CD4-positive, alpha-beta T cell treated with Interleukin-17A for 1 hour (primary cell): ENCODE results near the gene CDK11A.
"Not testable (repeated sequence)": the region's sequence is repeated elsewhere in the genome, so short reads cannot be mapped to it uniquely, and the experiment has no call there.

Source experiments
- DNase-seq: peaks from one replicate; pipeline ENCODE4 v3.0.0-alpha.2; 2020

The CDK11A gene

DNA sequence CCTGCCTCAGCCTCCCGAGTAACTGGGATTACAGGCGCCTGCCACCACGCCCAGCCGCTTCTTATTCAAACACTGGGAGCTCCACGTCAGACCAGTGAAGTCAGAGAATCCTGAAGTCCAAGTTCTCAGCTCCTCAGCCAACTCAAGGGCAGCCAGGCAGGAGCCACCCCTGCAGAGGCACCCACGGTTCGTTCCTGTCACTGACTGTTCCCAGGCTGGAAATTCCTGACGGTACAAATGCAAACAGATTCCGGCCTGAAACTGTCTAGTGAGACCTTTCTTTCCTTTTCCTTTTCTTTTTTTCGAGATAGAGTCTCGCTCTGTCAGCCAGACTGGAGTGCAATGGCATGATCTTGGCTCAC lies 43.3 kb downstream of the CDK11A start:
- no peak for DNase-seq

DNA sequence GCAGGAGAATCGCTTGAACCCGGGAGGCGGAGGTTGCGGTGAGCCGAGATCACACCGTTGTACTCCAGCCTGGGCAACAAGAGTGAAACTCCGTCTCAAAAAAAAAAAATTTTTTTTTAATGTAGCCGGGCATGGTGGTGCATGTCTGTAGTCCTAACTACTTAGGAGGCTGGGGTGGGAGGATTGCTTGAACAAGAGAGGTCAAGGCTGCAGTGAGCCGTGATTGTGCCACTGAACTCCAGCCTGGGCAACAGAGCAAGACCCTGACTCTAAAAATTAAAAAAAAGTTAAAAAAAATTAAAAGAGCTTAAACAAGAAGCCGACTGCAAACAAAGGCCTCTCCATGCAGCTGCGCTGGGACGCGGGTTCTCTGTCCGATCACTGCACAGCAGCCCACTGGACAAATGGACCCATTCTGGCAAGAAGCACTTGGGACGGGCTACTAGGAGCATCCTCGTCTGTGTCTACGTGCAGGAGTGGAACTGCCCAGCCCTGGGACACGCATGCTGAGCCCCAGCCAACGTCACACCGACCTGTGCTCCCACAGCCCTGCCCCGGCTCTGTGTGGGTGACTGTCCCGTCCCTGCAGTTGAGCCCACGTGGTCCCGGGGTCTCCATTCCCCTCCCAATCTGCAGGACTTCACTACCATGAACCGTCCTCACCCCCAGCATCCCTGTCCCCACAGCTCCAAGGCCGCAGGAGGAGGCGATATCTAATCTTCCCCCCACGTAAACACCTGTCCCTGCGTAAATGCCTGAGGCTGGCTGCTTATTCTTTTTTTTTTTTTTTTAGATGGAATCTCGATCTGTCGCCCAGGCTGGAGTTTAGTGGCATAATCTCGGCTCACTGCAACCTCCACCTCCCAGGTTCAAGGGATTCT lies 43.9 kb downstream of the CDK11A start:
- no peak for DNase-seq

DNA sequence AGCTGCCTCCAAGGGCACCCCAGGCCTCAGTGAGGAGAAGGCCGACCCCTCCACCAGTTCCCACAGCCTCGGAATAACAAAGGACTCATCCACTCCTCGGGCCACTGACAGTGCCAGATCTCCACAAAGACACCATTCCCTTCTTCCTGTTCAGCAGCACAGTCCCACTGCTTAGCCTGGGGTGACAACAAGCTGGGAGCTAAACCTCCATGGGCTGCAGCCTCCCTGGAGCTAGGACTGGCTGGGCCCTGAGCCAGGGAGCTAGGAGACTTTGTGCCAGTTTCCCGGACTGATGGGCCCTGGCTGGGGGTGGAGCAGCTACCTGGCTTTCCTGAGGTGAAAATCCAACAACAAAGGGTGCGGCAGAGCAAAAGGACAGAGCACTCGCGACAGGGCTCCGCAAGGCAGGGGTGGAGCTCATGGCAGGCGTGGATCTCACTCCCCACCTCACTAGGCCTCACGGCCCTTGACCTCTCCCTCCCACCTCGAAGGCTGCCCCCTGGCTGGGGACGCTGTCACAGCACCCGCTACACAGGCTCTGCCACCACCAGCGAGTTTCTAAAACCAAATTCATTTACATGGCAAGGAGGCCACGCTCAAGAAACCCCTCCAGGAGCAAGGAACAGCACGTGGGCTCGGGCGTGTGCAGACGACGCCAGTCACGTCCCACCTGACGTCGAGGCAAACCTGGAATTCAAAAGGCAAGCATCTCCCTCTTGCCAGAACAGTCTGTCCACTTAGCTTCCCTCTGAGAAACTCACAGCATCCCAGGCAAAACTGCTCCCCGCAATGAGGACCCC lies 45.4 kb downstream of the CDK11A start:
- DNase-seq: peak; percentile 56

DNA sequence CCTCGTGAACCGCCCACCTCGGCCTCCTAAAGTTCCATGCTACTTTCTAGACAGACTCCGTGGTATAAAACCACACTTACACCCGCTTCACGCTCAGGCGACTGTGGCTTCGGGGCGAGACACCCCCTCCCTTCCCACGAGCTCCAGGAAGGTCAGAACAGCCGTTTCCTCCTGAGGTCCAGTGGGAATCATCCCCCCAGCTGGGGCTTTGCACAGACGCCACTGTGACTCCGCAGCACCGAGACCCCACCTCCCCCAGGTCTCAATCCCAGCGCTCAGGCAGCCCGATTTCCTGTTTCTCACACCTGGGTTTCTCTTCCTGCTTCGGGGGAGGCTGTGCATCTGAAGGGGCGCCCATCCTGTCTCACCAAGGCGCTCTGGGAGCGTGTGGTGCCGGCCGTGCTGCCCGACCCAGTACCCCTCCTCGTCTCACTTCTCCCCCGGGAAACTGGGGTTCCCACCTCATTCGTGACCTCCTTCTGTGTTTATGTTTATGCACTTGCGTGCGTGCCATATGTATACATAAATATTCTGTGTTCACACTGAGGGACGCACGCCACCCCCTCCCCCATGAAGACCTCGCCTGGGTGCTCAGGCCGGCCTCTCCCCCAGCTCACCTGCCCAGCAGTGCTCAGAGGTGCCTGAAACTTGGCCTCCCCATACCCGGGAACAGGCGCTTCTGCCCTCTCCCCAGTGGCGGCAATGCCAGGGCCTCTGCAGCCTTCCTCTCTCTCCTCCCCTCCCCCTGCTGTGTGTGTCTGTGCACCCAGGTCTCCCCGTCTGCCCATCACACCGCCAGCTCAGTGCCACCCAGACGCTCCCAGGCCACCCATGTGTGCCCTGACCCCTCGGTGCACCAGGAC lies 46.2 kb downstream of the CDK11A start:
- peak; percentile 58 for DNase-seq

DNA sequence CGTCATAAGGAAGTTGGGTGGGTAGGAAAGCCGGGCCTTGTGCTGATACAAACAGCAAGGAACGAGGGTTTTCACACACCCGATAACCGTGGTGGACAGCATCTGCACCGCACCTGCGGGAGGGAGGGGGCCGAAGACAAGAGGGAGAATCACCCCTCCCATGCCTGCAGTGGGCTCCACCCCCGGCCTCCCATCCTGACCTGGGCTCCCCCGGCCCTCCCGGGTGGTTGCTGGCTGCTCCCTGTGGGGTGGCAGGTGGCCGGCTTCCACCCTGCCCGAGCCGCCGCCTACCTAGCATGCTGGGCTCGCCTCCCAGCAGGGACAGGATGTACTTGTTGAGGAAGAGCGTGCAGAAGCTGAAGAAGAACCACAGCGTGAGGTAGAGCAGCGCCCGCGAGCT lies 48.1 kb downstream of the CDK11A start:
- DNase-seq: not testable (repeated sequence)

DNA sequence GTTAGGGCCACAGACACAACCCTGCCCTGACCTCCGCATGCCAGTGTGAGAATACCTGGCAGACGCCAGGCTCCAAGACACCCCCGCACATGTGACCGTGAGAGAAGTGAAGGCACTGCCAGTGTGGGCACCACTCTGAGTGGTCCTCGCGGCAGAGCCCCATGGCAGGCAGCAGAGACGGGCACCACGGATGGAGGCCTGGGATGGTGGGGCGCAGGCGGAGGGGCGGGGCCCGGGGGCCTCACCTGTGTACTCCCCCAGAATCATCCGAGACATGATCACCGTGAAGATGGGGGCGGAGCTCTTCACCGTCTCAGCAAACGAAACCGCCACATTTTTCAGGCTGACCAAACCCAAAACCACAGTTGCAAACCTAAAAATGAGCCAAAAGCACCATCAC lies 48.9 kb downstream of the CDK11A start:
- DNase-seq: not testable (repeated sequence)

DNA sequence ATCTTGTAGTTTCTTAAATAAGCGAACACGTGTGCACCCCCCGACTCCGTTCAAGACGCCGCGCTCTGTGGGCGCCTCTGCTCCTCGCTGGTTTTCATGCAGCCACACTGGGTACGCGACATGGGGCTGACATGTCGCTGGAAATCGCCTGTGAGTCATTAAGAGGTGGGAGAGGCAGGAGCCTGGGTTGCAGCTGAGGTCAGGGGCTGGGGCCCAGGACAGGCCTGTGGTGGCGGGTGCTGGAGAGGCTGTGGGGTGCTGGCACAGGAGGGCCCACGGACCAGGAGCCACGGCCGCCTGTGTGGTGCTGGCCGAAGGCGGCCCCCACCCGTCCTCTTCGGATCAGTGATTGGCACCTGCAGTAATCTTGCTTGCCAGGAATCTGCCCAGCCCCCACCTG lies 49.4 kb downstream of the CDK11A start:
- DNase-seq: not testable (repeated sequence)

DNA sequence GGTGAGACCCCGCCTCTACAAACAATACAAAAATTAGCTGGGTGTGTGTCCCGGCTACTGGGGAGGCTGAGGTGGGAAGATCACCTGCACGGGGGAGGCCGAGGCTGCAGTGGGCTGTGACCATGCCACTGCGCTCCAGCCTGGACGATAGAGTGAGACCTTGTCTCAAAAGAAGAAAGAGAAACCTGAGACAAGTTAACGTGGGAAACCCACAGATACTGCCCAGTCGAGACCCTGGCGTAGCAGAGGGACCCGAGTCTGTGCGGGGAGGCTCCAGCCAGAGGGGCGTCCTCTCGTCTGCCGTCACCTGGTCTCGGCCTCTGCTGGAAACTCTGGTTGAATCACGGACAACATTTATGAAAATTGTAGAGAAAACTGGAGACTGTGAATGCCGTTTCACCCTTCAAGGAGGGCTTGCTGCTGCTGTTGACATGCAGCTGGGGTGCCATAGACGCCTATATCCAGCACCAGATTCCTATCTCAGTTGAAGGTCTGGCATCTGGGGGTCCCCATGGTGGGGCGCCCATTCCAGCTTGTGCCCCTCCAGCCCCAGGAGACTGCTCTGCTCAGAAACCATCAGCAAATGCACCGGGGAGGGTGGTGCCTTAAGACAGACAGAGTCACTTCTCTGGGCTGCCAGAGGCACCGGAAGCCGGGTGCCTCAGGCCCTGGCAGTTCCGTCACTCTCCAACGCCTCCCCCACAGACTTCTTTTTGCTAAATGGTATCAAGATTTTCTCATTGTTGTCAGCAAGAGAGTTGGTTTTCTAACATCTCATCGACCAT lies 51.8 kb downstream of the CDK11A start:
- no peak for DNase-seq

DNA sequence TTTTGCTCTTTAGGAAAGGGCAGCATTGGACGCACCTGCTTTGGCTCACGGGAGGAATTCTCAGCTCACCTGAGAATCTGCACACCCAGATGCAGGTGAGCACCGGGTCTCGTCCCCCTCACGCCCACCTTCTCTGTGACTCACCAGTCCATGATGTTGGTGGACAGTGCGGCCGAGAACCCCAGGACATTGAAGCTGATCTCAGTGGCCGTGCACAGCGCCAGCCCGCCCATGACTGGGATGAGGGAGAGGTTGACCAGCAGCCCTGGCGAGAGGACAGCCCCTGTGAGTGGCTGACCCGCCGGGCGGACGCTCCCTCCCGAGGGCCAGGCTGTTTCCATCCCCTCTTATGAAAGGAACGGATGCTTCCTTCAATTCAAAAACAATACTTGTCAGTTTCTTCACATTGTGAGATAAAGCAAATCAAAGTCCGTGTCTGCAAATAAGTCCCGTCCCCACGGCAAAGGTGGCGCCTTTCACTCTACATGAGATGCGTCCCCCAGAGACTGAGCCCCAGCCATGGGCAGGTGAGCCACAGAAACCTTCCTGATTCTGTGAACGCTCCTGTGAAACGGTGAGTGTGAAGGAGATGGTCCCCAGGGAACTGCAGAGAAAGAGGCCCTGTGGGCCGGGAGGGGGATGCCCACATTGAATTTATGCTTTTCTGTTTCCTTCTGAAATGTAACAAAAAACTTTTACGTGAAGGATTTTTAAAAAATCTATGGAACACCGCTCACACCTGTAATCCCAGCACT lies 52.6 kb downstream of the CDK11A start:
- DNase-seq: no peak

DNA sequence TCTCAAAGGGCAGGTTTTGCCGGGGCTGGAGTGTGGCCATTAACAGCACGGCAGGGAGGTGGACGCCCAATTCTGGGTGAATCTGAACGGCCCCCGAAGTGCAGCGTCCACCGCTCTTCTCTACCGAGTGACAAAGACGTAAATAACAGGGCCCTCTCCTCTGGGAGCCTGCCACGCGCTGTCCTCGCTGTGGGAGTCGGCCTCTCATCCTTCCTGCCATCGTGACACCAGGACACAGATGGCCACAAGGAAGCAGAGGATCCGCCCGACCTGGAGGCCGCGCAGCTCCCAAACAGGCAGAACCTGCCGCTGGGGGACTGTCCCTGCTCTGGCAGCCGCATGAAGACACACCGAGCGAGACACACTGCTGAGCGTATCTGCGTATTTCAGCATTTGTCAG lies 53.3 kb downstream of the CDK11A start:
- DNase-seq: no peak

DNA sequence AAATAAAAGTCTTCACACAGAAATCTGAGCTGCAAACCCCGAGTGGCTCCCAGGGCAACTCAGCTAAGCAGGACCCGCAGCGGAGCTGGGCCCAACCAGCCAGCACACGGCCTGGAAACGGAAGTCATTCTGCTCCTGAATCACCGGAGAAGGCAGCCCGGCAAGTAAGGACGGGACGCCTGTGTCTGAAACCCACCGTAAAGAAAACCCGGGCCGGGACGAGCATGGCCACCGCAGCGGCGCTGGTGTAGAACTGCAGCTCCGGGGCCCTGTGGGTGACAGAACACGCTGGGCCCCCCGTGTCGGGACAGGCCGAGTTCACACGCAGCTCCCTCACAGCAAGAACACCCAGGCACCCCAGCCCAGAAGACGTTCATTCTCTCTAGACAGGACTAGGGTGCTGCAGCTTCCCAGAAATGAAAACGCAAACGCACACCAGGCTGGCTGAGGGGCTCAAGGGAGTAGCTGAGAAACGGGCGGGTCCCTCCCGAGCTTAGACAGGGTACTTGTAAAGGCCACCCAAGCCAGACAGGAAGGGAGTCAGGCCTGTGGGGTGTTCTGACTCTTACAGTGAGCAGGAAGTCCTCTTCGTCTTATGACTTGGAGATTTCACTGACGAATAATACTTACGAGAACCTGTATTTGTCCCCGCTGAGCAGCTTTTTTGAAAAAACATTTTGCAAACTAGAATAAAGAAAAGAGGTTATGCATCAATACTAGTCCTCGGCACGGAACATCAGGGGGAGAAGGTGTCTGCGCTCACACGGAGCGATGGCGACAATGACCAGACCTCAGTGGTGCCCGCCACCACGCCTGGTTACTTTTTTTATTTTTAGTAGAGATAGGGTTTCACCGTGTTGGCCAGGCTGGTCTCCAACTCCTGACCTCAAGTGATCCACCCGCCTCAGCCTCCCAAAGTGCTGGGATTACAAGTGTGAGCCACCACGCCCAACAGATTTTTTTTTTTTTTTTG lies 54.4 kb downstream of the CDK11A start:
- no peak for DNase-seq

DNA sequence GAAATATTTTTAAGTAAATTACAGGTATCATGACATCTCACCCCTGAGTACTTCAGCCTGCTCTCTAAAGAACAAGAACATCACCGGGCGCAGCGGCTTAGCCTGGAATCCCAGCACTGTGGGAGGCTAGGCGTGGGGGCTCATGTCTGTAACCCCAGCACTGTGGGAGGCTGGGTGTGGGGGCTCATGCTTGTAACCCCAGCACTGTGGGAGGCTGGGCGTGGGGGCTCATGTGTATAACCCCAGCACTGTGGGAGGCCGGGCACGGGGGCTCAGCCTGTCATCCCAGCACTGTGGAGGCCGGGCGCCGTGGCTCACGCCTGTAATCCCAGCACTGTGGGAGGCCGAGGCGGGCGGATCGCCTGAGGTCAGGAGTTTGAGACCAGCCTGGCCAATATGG lies 57.6 kb downstream of the CDK11A start:
- DNase-seq: no peak

DNA sequence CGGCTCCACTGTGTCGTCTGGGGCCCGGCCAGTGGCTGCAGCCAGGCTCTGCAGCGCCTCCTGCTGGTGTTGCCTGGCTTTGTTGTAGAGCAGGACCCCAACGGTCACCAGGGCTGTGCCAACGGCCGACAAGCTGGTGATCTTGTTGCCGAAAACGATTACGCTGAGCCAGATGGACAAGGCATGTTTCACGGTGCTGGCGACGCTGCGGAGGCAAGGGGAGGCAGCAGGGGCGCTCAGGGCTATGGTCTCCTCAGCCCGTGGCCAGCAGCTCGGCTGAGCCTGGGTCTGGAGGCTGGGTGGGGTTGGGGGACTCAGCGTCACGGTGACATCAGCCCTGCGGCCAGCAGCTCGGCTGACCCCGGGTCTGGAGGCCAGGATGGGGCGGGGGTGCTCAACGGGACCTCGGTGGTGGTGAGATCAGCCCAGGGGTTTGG lies 58.3 kb downstream of the CDK11A start:
- DNase-seq: peak; percentile 29

DNA sequence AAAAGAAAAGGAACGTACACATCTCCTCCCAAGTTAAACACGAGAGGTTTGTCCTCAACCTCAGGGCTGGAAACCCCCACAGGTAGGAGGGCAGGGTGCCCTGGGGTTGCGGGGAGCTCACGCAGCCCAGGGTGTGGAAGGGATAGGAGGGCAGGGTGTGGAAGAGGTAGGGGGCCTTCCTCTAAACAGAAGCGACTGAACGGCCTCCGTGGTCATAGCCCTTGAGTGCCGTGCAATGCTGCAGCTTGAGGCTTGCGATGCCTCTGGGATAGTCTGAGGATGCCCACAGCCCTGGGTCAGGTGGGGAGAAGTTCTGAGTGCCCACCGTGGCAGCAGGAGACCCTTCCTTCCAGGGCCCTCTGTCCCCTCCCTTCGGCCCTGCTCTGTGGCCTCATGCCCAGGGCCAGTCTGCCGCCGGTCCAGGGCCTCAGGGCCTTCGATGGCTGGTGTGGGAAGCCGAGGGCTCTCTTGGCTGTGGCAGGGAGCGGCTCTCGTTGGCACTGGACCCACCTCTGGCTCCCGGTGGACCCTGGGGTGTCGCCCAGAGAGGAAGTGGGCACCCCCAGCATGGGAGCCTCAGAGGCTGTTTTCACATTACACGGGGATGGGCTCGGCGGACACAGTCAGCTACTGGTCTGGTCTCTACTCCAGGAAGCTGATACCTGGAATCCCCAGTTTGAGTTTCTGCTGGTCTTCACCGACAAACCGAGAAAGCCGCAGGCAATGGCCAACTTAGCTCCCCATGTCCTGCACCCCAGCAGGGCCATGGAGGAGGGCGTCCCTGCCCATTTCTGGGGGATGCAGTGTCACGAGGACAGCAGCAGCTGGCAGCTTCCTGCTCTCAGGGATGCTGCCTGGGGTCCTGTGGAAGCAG lies 59.0 kb downstream of the CDK11A start:
- DNase-seq: no peak

DNA sequence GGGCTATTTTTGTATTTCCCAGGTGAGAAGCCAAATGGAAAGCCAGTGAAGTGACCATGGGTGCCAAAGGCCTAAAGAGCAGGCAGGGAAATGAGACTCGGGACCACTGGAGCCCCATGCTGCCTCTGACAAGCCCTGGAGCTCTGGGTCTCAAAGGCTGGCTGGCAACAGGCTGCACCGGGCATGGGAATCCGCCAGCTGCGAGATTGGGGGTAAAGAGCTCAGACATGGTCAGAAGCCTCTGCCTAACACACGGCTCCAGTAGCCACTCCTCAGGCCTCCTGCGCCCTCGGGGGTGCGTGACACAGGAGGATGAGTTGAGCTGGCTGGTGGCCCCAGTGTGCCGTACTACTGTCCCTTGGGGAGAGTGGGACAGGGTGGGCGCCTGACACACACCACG lies 59.8 kb downstream of the CDK11A start:
- not testable (repeated sequence) for DNase-seq

DNA sequence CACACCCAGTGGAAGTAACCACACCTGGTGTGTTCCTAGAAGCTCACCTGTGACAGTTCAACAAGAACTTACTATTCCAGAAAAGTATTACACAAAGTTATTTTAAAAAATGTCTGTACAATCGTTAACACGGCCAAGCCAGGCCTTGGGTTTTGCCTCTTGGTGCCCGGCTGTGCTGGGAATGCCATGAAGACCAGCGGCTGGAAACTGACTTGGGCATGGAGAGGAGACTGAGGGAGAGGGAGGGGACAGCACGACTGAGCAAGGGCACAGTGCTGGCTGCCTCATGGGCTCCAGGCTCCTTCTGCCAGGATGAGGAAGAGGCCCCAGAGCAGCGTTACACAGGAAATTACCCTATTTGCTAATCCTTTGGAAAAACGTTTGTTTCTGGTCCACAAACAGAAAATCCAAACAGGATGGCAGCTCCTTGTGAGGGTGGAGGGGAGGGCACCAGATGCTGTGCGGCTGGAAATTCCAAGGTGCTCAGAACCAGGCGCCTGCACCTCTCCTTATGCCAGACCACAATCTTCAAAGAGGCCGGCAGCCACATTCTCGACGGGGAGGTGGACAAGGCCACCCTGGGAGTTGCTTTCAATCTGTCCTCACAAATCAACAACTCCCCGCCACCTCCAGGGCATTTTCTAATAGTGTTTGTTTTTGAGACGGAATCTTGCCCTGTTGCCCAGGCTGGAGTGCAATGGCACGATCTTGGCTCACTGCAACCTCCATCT lies 61.2 kb downstream of the CDK11A start:
- DNase-seq: not testable (repeated sequence)

DNA sequence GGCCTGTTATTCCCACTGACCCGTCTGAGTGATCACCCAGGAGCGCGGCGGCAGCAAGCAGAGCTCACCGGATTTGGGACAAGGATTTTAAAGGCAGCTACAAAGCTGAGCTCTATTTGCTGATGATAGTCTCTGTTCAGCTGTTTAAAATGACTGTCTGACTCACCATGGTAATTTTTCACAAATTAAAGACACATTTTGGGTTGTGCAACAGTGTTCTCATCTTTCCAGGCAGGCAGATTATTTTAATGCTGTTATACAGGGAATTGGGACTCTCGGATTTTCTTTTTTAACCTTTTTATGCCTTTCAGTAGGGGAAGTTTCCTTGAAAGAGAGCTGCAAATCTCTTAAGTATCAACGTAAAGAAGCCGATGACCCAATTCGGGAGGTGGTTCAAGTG lies 61.8 kb downstream of the CDK11A start:
- DNase-seq: not testable (repeated sequence)
